ENCODE results near the gene ARHGAP11A.

The ARHGAP11A gene

GRCh38 chr15:32643907-32644445 is 28.7 kb downstream of the ARHGAP11A start:
- no peak overlapping the region for H3K27ac Mint-ChIP-seq

GRCh38 chr15:32646291-32646690 is 31.0 kb downstream of the ARHGAP11A start:
- Mint-ChIP-seq H3K27me3 (peaks cover under 1% of the 10 kb centered on the region), H3K36me3 (no peaks in the 10 kb centered on the region), H3K4me1 (no peaks in the 10 kb centered on the region), H3K4me3 (no peak overlapping the region), H3K27ac (no peak overlapping the region), H3K9me3 (no peaks in the 10 kb centered on the region)

More at GRCh38 chr15:32643907-32644445, 28.7 kb downstream of the ARHGAP11A start:
- no peak overlapping the region for H3K4me3 Mint-ChIP-seq
- H3K27me3 Mint-ChIP-seq, result peaks cover 2% of the 10 kb centered on the region
- H3K9me3 Mint-ChIP-seq, result no peaks in the 10 kb centered on the region
- H3K36me3 Mint-ChIP-seq, result no peaks in the 10 kb centered on the region
- no peaks in the 10 kb centered on the region for H3K4me1 Mint-ChIP-seq

GRCh38 chr15:32649342-32649741 is 34.0 kb downstream of the ARHGAP11A start:
- H3K27ac Mint-ChIP-seq, result no peak overlapping the region

GRCh38 chr15:32651229-32651837 is 36.0 kb downstream of the ARHGAP11A start:
- Mint-ChIP-seq H3K36me3 (no peaks in the 10 kb centered on the region), H3K27ac (no peak overlapping the region), H3K4me1 (no peaks in the 10 kb centered on the region), H3K4me3 (no peak overlapping the region), H3K9me3 (no peaks in the 10 kb centered on the region), H3K27me3 (no peaks in the 10 kb centered on the region)

More at GRCh38 chr15:32649342-32649741, 34.0 kb downstream of the ARHGAP11A start:
- H3K27me3 Mint-ChIP-seq, result no peaks in the 10 kb centered on the region
- H3K36me3 Mint-ChIP-seq, result no peaks in the 10 kb centered on the region
- H3K4me1 Mint-ChIP-seq, result no peaks in the 10 kb centered on the region
- no peak overlapping the region for H3K4me3 Mint-ChIP-seq
- no peaks in the 10 kb centered on the region for H3K9me3 Mint-ChIP-seq

- Mint-ChIP-seq H3K27me3 (no peaks in the 10 kb centered on the region), H3K27ac (no peak overlapping the region), H3K36me3 (no peaks in the 10 kb centered on the region), H3K4me3 (no peak overlapping the region), H3K9me3 (no peaks in the 10 kb centered on the region), H3K4me1 (peaks cover 1% of the 10 kb centered on the region)
Observed at GRCh38 chr15:32652178-32652577, 36.9 kb downstream of the ARHGAP11A start.

GRCh38 chr15:32656091-32656490 is 40.8 kb downstream of the ARHGAP11A start:
- Mint-ChIP-seq H3K36me3 (no peaks in the 10 kb centered on the region), H3K4me3 (no peak overlapping the region), H3K27me3 (no peaks in the 10 kb centered on the region), H3K9me3 (no peaks in the 10 kb centered on the region), H3K27ac (no peak overlapping the region), H3K4me1 (peaks cover 10% of the 10 kb centered on the region)

GRCh38 chr15:32656496-32656895 is 41.2 kb downstream of the ARHGAP11A start:
- Mint-ChIP-seq H3K4me1 (peaks cover 10% of the 10 kb centered on the region), H3K27me3 (no peaks in the 10 kb centered on the region), H3K9me3 (no peaks in the 10 kb centered on the region), H3K4me3 (no peak overlapping the region), H3K27ac (no peak overlapping the region), H3K36me3 (no peaks in the 10 kb centered on the region)

- H3K4me3 Mint-ChIP-seq, result no peak overlapping the region
- no peaks in the 10 kb centered on the region for H3K9me3 Mint-ChIP-seq
- H3K27ac Mint-ChIP-seq, result no peak overlapping the region
- no peaks in the 10 kb centered on the region for H3K36me3 Mint-ChIP-seq
- H3K27me3 Mint-ChIP-seq, result no peaks in the 10 kb centered on the region
- H3K4me1 Mint-ChIP-seq, result peaks cover 11% of the 10 kb centered on the region
Observed at GRCh38 chr15:32657198-32657883, 42.0 kb downstream of the ARHGAP11A start.

GRCh38 chr15:32657941-32658340 is 42.6 kb downstream of the ARHGAP11A start:
- Mint-ChIP-seq H3K36me3 (no peaks in the 10 kb centered on the region), H3K4me3 (no peak overlapping the region), H3K4me1 (peaks cover 16% of the 10 kb centered on the region), H3K9me3 (no peaks in the 10 kb centered on the region), H3K27ac (no peak overlapping the region), H3K27me3 (no peaks in the 10 kb centered on the region)

- Mint-ChIP-seq H3K36me3 (no peaks in the 10 kb centered on the region), H3K27ac (no peak overlapping the region), H3K4me3 (no peak overlapping the region), H3K4me1 (peaks cover 16% of the 10 kb centered on the region), H3K27me3 (no peaks in the 10 kb centered on the region), H3K9me3 (no peaks in the 10 kb centered on the region)
Observed at GRCh38 chr15:32659340-32660155, 44.2 kb downstream of the ARHGAP11A start.

- Mint-ChIP-seq H3K36me3 (no peaks in the 10 kb centered on the region), H3K27me3 (no peaks in the 10 kb centered on the region), H3K27ac (no peak overlapping the region), H3K9me3 (no peaks in the 10 kb centered on the region), H3K4me1 (peaks cover 6% of the 10 kb centered on the region), H3K4me3 (no peak overlapping the region)
Observed at GRCh38 chr15:32663671-32664070, 48.4 kb downstream of the ARHGAP11A start.

GRCh38 chr15:32664796-32665195 is 49.5 kb downstream of the ARHGAP11A start:
- Mint-ChIP-seq H3K36me3 (no peaks in the 10 kb centered on the region), H3K4me3 (no peak overlapping the region), H3K9me3 (no peaks in the 10 kb centered on the region), H3K27me3 (no peaks in the 10 kb centered on the region), H3K4me1 (peaks cover 6% of the 10 kb centered on the region), H3K27ac (no peak overlapping the region)

- H3K27ac Mint-ChIP-seq, result no peak overlapping the region
- no peaks in the 10 kb centered on the region for H3K27me3 Mint-ChIP-seq
- H3K36me3 Mint-ChIP-seq, result no peaks in the 10 kb centered on the region
- no peaks in the 10 kb centered on the region for H3K9me3 Mint-ChIP-seq
- H3K4me1 Mint-ChIP-seq, result peaks cover 5% of the 10 kb centered on the region
- no peak overlapping the region for H3K4me3 Mint-ChIP-seq
Observed at GRCh38 chr15:32667321-32667720, 52.0 kb downstream of the ARHGAP11A start.

- no peaks in the 10 kb centered on the region for H3K27me3 Mint-ChIP-seq
- H3K36me3 Mint-ChIP-seq, result no peaks in the 10 kb centered on the region
- H3K4me3 Mint-ChIP-seq, result no peak overlapping the region
- no peaks in the 10 kb centered on the region for H3K4me1 Mint-ChIP-seq
- no peak overlapping the region for H3K27ac Mint-ChIP-seq
- no peaks in the 10 kb centered on the region for H3K9me3 Mint-ChIP-seq
Observed at GRCh38 chr15:32668942-32669341, 53.6 kb downstream of the ARHGAP11A start.

GRCh38 chr15:32669896-32670611 is 54.8 kb downstream of the ARHGAP11A start:
- Mint-ChIP-seq H3K4me3 (no peak overlapping the region), H3K9me3 (no peaks in the 10 kb centered on the region), H3K4me1 (no peaks in the 10 kb centered on the region), H3K36me3 (no peaks in the 10 kb centered on the region), H3K27ac (no peak overlapping the region), H3K27me3 (no peaks in the 10 kb centered on the region)
